Measurements from ENCODE around the gene ANGPTL1. TPM values are rescaled to one million over a fixed set of nuclear protein-coding genes. Genes with fewer than 3 reads are reported as not detected.

Gene ANGPTL1
- polyA plus RNA-seq, 2 of the 4 experiments (the other 2 are of a cell fraction) = 0.12 TPM; not detected in 1

DNA sequence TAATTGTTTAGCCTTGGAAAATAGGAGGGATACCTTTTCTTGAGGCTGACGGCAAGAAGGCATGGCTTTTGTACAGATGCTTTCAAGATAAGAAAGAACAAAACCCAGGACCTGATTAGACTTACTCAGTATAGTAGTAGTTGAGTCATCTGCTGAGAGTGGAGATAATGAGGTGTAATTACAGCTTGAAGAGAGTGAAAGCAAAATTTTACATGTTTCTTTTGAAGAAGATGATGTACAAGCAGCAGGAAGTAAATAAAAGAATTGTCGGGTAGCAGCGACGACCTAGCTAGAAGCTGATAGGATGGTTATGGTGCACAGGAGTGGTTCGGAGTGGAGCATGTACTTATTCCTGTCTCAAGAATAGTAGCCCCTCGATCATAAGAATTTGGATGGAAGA lies 6.6 kb downstream of the ANGPTL1 start:
- no peak overlapping the region for H3K27ac ChIP-seq
- WGBS (ENCODE audit: missing lambda C conversion rate) = 92% methylated on average over 6 of the region's 6 CpGs
- DNase-seq (ENCODE audit: low read depth in 1 of 2, low spot score in 1 of 2) (no peak), ATAC-seq (no peak), FAIRE-seq (no peak)
- H3K4me3 ChIP-seq = no peak overlapping the region
- no peaks in the 10 kb centered on the region for H3K9me3 ChIP-seq
- no peak overlapping the region for H3K4me2 ChIP-seq
- TF ChIP-seq, protein P1, sequence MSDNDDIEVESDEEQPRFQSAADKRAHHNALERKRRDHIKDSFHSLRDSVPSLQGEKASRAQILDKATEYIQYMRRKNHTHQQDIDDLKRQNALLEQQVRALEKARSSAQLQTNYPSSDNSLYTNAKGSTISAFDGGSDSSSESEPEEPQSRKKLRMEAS (IDR thresholded peaks at IDR 0.05) = no peak
- TF ChIP-seq CEBPB (IDR thresholded peaks at IDR 0.05) (no peak), CBX8 (IDR thresholded peaks at IDR 0.05) (no peak), HEYL (CRISPR knock-in tag; IDR thresholded peaks at IDR 0.05) (no peak), EHF (CRISPR knock-in tag; IDR thresholded peaks at IDR 0.05) (no peak), CHD2 (IDR thresholded peaks at IDR 0.05; ENCODE audit: low read length, partially characterized antibody) (no peak), RCOR1 (IDR thresholded peaks at IDR 0.05; ENCODE audit: low read depth, low read length) (no peak)
- TF ChIP-seq, protein P2, sequence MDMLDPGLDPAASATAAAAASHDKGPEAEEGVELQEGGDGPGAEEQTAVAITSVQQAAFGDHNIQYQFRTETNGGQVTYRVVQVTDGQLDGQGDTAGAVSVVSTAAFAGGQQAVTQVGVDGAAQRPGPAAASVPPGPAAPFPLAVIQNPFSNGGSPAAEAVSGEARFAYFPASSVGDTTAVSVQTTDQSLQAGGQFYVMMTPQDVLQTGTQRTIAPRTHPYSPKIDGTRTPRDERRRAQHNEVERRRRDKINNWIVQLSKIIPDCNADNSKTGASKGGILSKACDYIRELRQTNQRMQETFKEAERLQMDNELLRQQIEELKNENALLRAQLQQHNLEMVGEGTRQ (IDR thresholded peaks at IDR 0.05) = no peak
- peaks cover 11% of the 10 kb centered on the region; the same call in 2 of the 3 replicates for H3K4me1 ChIP-seq
- ChIA-PET CTCF (interaction anchor here (1.1 kb wide), 1 partner anchor 10 kb away, joined by 3 read pairs; no protein-coding TSS in a partner anchor), POLR2A (no interaction called here)

DNA sequence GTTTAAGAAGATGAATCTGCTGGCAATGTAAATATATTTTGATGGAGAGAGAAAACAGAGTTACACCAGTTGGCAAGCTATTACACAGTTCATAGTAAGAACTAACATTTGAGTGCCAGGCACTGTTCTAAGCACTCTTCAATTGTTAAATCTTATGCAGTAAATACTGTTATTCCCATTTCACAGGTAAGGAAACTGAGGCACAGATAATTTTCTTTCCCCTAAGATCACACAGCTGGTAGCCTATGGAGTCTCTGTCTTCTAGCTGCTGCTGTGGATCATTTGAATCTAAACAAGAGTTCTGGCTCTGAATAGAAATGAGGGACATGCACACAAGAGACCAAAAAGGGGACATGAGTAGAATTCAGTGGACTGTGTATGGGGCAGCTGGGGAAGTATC lies 8.0 kb downstream of the ANGPTL1 start:
- Histone ChIP-seq H3K27ac (no peak overlapping the region), H3K4me3 (no peak overlapping the region), H3K4me2 (no peak overlapping the region), H3K4me1 (no peaks in the 10 kb centered on the region), H3K9me3 (no peaks in the 10 kb centered on the region)
- FAIRE-seq = no peak
- no peak for TF ChIP-seq NPAS2 (CRISPR knock-in tag; IDR thresholded peaks at IDR 0.05; ENCODE audit: borderline replicate concordance)
- TF ChIP-seq POLR2AphosphoS2 (conservative IDR thresholded peaks at IDR 0.05; ENCODE audit: low read length) = no peak
- TF ChIP-seq ZNF302 (CRISPR knock-in tag; IDR thresholded peaks at IDR 0.05) = no peak
- no peak for TF ChIP-seq FOSB (CRISPR knock-in tag; IDR thresholded peaks at IDR 0.05)
- TF ChIP-seq ZSCAN20 (CRISPR knock-in tag; IDR thresholded peaks at IDR 0.05) = no peak
- TF ChIP-seq, protein P3, sequence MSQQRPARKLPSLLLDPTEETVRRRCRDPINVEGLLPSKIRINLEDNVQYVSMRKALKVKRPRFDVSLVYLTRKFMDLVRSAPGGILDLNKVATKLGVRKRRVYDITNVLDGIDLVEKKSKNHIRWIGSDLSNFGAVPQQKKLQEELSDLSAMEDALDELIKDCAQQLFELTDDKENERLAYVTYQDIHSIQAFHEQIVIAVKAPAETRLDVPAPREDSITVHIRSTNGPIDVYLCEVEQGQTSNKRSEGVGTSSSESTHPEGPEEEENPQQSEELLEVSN (IDR thresholded peaks at IDR 0.05; ENCODE audit: borderline replicate concordance, low read depth) = no peak
- TF ChIP-seq MAZ (IDR thresholded peaks at IDR 0.05; ENCODE audit: borderline replicate concordance, low read depth, low read length) = no peak
- TF ChIP-seq, protein P1 (IDR thresholded peaks at IDR 0.05) = no peak
- TF ChIP-seq CBX8 (IDR thresholded peaks at IDR 0.05) = no peak
- TF ChIP-seq RAD21 (conservative IDR thresholded peaks at IDR 0.05 in 1 of 2, IDR thresholded peaks at IDR 0.05 in 1 of 2) = no peak
- no peak for TF ChIP-seq POLR2A (IDR thresholded peaks at IDR 0.05; ENCODE audit: low read length)
- TF ChIP-seq HEYL (CRISPR knock-in tag; IDR thresholded peaks at IDR 0.05) = no peak
- TF ChIP-seq, protein P4, sequence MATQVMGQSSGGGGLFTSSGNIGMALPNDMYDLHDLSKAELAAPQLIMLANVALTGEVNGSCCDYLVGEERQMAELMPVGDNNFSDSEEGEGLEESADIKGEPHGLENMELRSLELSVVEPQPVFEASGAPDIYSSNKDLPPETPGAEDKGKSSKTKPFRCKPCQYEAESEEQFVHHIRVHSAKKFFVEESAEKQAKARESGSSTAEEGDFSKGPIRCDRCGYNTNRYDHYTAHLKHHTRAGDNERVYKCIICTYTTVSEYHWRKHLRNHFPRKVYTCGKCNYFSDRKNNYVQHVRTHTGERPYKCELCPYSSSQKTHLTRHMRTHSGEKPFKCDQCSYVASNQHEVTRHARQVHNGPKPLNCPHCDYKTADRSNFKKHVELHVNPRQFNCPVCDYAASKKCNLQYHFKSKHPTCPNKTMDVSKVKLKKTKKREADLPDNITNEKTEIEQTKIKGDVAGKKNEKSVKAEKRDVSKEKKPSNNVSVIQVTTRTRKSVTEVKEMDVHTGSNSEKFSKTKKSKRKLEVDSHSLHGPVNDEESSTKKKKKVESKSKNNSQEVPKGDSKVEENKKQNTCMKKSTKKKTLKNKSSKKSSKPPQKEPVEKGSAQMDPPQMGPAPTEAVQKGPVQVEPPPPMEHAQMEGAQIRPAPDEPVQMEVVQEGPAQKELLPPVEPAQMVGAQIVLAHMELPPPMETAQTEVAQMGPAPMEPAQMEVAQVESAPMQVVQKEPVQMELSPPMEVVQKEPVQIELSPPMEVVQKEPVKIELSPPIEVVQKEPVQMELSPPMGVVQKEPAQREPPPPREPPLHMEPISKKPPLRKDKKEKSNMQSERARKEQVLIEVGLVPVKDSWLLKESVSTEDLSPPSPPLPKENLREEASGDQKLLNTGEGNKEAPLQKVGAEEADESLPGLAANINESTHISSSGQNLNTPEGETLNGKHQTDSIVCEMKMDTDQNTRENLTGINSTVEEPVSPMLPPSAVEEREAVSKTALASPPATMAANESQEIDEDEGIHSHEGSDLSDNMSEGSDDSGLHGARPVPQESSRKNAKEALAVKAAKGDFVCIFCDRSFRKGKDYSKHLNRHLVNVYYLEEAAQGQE (IDR thresholded peaks at IDR 0.05) = no peak
- no peak for TF ChIP-seq TP53 (CRISPR knock-in tag; IDR thresholded peaks at IDR 0.05)
- CTCF ChIA-PET = no interaction called here
- no peak for ATAC-seq
- DNase-seq (ENCODE audit: low read depth in 1 of 2, low spot score in 1 of 2) = no peak
- POLR2A ChIA-PET = no interaction called here

DNA sequence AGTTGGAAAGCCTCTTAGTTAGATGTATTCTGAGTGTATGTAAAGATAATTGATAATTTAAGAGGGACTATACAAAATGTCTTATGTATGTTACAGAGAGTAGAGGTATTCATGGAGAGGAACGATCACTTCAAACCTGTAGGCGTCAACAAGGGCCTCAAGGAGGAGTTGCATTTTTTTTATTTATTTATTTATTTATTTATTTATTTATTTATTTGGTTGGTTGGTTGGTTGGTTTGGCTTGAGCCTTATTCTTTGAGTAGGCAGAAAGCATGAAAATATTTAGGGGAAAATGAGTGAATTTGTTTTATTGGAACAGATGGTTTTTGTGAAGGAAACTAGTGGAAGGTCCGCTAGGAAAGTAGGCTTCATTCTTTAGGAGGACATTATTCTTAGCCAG lies 8.5 kb downstream of the ANGPTL1 start:
- H3K4me3 ChIP-seq = no peak overlapping the region
- CTCF ChIA-PET = interaction anchor here (1.3 kb wide), 1 partner anchor 15 kb away, joined by 3 read pairs; no protein-coding TSS in a partner anchor
- WGBS (ENCODE audit: missing lambda C conversion rate) = 97% methylated on average over 3 of the region's 3 CpGs

More for the DNA sequence above, 8.5 kb downstream of the ANGPTL1 start:
- H3K27ac ChIP-seq = no peak overlapping the region
- no peaks in the 10 kb centered on the region for H3K9me3 ChIP-seq
- H3K4me1 ChIP-seq = no peaks in the 10 kb centered on the region
- peak; percentile 30; the same call in 1 of the 2 replicates for TF ChIP-seq ZC3H11A (IDR thresholded peaks at IDR 0.05)
- TF ChIP-seq SMC3 (IDR thresholded peaks at IDR 0.05) = no peak
- H3K4me2 ChIP-seq = no peak overlapping the region
- POLR2A ChIA-PET = no interaction called here
- FAIRE-seq (no peak), DNase-seq (ENCODE audit: low read depth in 1 of 2, low spot score in 1 of 2) (no peak), ATAC-seq (no peak)
